Uterus (tissue), 2 donors: ENCODE data around the gene BORCS8.

Experiments used
- POLR2A ChIP-seq, 2 donors: fragments of 450-650 bp; IDR thresholded peaks; one replicate each; pipeline ENCODE4 v1.6.1; 2016; ENCODE audit warnings: antibody characterized with exemption in 2 of 2, mild to moderate bottlenecking in 1 of 2, moderate library complexity in 1 of 2
- TF ChIP-seq, protein P1 (sequence below), 4 experiments: fragments of 200-600 bp in 2 of 4; fragments of 450-650 bp in 2 of 4; sonication (generic) in 2 of 4; IDR thresholded peaks; one replicate each; pipeline ENCODE4 v1.5.1; 2016 to 2019; ENCODE audit warnings: antibody characterized with exemption in 4 of 4, mild to moderate bottlenecking in 2 of 4, moderate library complexity in 1 of 4

DNA sequence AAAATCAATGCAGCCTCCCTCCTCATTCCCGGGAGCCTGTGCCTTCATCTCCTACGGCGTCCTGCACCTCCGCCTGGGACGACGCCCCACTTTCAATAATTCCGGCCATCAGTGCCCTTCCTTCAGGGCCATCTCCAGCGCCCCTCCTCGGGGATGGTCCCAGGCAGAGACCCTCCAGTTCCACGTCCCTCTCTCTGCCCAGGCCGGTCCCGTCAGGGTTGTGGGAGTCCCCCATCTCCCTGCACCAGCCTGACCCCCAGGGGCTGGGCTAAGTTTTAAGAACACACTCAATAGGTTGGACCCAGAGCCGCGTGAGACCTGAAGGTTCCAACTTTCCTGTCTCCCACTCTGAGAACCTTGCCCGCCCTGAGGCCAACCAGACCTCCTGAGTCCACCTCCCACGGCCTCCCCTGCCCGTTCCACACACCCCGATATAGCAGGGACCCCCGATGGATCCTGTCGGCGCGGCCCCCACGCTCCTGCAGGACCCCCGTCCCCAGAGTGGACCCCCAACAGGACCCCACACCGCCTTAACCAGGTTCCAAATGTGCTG lies 54.3 kb downstream of the BORCS8 start:
- TF ChIP-seq, protein P1, sequence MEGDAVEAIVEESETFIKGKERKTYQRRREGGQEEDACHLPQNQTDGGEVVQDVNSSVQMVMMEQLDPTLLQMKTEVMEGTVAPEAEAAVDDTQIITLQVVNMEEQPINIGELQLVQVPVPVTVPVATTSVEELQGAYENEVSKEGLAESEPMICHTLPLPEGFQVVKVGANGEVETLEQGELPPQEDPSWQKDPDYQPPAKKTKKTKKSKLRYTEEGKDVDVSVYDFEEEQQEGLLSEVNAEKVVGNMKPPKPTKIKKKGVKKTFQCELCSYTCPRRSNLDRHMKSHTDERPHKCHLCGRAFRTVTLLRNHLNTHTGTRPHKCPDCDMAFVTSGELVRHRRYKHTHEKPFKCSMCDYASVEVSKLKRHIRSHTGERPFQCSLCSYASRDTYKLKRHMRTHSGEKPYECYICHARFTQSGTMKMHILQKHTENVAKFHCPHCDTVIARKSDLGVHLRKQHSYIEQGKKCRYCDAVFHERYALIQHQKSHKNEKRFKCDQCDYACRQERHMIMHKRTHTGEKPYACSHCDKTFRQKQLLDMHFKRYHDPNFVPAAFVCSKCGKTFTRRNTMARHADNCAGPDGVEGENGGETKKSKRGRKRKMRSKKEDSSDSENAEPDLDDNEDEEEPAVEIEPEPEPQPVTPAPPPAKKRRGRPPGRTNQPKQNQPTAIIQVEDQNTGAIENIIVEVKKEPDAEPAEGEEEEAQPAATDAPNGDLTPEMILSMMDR (IDR thresholded peaks at IDR 0.05) = no peak
- TF ChIP-seq POLR2A (IDR thresholded peaks at IDR 0.05) = no peak
